ENCODE data around the gene RAB36.

GRCh38 chr22:23113847-23114720, 31.2 kb upstream of the RAB36 start:
- TF ChIP-seq CTCF (IDR thresholded peaks at IDR 0.05) (no peak), POLR2A (IDR thresholded peaks at IDR 0.05) (no peak)

Data from adrenal gland (tissue), 5 donors.